Hematopoietic multipotent progenitor cell treated with erythropoietin and hydrocortisone succinate and interleukin-3 and kit ligand, for 15 days (in vitro differentiated cells): ENCODE data around the gene KLRC2.
"Not testable (repeated sequence)": the region's sequence is repeated elsewhere in the genome, so short reads cannot be mapped to it uniquely, and the experiment has no call there.

Experiments used
- DNase-seq: peaks from one replicate; pipeline ENCODE4 v3.0.0-alpha.2; 2015; ENCODE audit warnings: low spot score

KLRC2 gene

GRCh38 chr12:10405294-10405693 is 30.5 kb downstream of the KLRC2 start:
- DNase-seq, result no peak

DNA sequence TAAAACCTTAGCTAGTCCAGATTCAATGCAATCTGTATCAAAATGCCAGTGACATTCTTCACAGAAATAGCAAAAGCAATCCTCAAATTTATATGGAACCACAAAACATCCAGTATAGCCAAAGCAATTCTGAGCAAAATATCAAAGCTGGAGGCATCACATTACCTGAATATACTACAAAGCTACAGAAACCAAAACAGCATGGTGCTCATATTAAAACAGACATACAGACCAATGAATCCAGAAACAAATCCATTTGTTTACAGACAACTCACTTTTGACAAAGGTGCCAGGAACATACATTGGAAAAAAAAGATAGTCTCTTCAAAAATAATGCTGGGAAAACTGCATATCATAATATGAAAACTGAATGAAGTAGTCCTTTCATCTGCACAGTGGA is 31.0 kb downstream of the KLRC2 start:
- no peak for DNase-seq

- no peak for DNase-seq
Observed at GRCh38 chr12:10400829-10401228, 35.0 kb downstream of the KLRC2 start.

DNA sequence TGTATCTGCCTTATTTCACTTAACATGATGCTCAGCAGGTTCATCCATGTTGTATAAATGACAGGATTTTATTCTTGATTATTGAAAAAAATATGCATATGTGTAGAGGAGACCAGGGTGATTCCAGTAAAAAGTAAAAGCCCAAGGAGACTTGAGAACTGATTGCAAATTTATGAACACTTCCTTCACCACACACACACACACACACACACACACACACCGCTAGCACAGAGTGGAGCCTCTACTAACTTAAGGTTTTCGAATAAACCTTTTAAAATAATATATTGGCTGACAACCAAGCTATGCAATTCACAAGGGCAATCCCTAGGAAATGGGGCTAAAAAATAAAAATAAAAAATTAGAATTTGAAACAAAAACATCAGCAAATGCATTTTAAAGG is 37.6 kb downstream of the KLRC2 start:
- DNase-seq, result no peak

GRCh38 chr12:10397296-10397695 is 38.5 kb downstream of the KLRC2 start:
- DNase-seq, result no peak

DNA sequence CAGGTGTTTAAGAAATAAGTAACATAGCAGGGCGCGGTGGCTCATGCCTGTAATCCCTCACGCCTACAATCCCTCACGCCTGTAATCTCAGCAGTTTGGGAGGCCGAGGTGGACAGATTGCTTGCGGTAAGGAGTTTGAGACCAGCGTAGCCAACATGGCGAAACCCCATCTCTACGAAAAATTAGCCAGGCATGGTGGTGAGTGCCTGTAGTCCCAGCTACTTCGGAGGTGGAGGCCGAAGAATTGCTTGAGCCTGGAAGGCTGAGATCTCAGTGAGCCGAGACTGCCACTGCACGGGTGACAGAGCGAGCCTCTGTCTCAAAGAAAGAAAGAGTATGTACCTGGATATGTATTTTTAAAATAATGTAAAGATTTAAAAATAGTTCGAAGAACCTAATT is 39.6 kb downstream of the KLRC2 start:
- DNase-seq, result not testable (repeated sequence)

GRCh38 chr12:10395390-10395998 is 40.3 kb downstream of the KLRC2 start:
- DNase-seq, result no peak

DNA sequence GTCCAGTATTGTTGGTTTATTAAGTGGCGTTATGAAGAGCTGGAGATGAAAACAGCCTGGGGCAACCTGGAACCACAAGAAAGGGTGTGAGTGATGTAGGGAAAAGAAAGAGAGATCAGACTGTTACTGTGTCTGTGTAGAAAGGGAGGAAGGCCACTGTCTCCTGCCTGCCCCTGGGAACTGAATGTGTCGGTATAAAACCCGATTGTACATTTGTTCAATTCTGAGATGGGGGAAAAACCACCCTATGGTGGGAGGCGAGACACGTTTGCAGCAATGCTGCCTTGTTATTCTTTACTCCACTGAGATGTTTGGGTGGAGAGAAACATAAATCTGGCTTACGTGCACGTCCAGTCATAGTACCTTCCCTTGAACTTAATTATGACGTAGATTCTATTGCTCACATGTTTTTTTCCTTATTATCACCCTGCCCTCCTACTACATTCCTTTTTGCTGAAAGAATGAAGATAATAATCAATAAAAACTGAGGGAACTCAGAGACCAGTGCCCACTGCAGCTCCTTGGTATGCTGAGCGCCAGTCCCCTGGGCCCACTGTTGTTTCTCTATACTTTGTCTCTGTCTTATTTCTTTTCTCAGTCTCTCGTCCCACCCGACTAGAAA is 41.2 kb downstream of the KLRC2 start:
- DNase-seq, result not testable (repeated sequence)

- no peak for DNase-seq
Observed at GRCh38 chr12:10393291-10393690, 42.5 kb downstream of the KLRC2 start.

DNA sequence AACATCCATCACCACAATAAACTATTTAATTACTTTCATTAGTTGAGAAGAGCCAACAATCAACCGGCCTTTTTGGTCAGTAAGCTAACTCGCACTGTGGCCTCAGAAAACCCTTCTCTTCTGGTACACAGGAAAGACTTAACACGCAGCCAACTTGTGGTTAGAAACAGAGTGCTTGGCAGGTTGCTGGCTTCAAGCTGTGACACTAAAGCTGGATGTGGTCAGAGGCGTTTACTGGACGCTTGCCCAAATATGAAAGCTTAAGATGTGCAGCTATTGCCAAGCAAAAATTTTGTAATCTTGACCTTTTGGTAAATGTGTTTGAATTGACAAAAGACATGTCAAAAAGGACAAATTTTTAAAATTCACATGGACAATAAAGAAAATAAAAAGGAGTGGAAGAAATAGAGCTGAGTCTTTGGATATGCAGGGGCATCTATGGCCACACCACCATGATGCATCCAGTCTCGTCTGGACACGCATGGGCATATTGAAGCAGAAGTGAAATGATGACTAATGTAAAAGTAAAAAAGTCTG is 43.3 kb downstream of the KLRC2 start:
- no peak for DNase-seq

DNA sequence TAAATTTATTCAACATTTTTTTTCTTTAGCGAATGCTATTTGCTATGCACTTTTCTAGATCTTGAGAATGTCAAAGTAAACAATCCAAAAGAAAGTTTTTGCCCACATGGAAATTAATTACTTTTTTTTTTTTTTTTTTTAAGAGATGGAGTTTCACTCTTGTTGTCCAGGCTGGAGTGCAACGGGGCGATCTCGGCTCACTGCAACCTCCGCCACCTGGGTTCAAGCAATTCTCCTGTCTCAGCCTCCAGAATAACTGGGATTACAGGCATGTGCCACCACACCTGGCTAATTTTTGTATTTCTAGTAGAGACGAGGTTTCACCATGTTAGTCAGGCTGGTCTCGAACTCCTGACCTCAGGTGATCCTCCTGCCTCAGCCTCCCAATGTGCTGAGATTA is 44.8 kb downstream of the KLRC2 start:
- not testable (repeated sequence) for DNase-seq

- no peak for DNase-seq
Observed at GRCh38 chr12:10389904-10390303, 45.9 kb downstream of the KLRC2 start, which contains the start of gene KLRK1. TSS of gene KLRK1 (minus strand) at chr12:10390041. CDS start at chr12:10388810, 1,231 bp downstream.

DNA sequence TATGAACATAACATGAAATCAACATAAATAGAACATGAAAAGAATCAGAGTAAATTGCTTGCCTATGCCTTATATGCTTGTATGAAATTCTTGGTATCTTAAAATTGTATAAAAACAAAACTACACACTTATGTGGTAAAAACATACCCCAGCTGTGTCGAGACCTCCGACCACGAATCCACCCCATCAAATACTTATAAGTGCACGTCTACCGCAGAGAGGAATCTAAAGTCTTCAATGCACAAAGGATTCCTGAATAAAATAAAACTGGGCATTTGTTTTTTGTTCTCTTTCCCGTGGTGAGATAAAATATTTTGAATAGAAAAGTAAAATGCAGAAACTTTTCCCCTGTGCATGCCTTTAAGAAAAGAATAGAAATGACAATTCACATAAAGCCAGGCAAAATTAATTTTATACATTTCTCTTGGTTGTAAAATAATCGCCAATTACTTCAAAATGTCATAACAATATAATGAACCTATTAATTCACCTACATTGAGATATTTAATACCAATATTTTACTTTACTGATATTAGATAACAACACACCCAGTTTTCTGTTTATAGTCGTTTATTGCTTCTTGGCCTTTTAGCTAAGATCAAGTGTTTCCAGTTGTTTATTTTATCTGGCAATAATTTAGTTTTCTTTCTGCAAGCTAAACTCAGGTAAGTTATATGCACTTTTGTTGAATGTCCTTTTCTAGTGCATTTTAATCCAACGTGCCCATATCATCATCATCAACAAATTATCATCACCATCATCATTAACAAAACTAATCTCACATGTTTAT is 47.0 kb downstream of the KLRC2 start:
- DNase-seq, result no peak

- not testable (repeated sequence) for DNase-seq
Observed at GRCh38 chr12:10387498-10387897, 48.3 kb downstream of the KLRC2 start.

DNA sequence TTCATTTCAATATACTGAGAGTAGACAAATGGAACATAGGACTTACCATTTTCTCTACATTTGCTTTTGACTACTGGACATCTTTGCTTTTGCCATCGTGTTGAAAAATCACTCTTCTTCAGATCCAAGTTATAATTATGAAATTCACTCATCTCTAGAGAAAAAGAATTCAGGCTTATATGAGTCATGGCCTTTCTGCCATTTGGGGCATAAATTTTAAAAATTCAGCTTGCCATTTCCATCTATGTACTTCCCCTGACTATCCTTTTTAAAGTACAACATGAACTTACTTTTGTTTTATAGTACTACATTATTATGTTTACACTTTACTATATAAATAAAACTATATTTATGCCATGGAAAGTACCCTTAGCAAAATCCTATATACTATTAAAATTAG is 49.0 kb downstream of the KLRC2 start:
- no peak for DNase-seq

DNA sequence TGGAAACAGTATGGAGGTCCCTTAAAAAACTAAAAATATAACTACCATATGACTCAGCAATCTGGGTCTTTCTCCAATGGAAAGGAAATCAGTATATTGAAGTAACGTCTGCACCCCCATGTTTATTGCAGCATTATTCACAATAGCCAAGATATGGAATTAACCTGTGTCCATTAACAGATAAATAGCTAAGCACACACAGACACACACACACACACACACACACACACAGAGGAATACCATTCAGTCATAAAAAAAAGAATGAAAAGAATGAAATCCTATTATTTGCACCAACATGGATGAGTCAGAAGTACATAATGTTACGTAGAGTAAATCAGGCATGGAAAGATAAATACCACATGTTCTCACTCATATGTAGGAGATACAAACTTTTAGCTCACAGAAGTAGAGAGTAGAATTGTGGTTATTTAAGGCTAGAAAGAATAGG is 50.6 kb downstream of the KLRC2 start:
- DNase-seq, result no peak

DNA sequence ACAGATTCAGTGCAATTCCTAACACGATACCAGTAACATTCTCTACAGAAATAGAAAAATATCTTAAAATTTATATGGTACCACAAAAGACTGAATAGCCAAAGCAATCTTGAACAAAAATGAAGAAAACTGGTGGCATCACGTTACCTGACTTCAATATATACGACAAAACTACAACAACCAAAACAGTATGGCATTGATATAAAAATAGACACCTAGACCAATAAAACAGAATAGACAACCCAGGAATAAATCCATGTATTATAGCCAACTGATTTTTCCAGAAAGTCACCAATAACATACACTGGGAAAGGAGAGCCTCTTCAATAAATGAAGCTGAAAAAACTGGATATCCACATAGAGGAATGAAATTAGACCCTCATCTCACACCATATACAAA is 51.6 kb downstream of the KLRC2 start:
- no peak for DNase-seq

DNA sequence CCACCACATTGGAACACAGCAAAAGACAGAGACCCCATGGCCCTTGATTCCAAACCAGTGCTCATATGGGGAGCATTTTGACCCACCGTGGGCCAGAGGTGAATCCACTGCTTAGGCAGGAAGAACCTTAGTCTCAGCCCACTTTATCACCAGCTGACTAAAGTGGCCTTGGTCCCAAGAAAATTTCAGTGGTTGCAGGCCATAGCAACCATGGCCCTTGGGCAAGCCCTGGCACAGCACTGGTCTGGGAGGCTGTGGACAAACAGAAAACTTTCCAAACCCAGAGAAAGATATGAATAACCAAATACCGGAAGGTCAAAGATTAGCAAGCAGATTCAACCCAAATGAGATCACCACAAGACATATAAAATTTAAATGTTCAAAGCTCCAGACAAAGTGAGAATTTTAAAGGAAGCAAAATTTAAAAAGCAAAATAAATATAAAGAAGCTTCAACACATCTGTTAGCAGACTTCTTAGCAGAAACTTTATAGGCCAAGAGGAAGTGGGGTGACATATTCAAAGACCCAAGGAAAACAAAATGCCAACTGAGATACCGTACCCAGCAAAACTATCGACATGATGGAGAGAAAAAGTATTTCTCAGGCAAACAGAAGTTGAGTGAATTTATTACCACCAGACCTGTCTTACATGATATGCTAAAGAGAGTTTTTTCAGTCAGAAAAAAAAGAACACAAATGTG is 53.7 kb downstream of the KLRC2 start:
- no peak for DNase-seq
